Right atrium auricular region (tissue), 2 donors: ENCODE measurements around the gene GJA3. TPM values are rescaled to one million over a fixed set of nuclear protein-coding genes. Genes with fewer than 3 reads are reported as not detected.

ENCODE experiments used
- DNase-seq: peaks from one replicate; pipeline ENCODE4 v3.0.0-alpha.2; 2019; ENCODE audit warnings: low spot score
- H3K27ac ChIP-seq, 2 donors: fragments of 200-600 bp; sonication (generic); 1 replicate in 1 of 2; 2 replicates in 1 of 2; pipeline ENCODE4 v1.5.1; 2016 to 2019
- H3K27me3 ChIP-seq, 2 donors: fragments of 200-600 bp; sonication (generic); one replicate each; pipeline versions ENCODE4 v1.5.1 to v1.6.0; 2017 to 2019
- H3K36me3 ChIP-seq: fragments of 200-600 bp; sonication (generic); one replicate; pipeline ENCODE4 v1.5.1; 2016
- H3K4me1 ChIP-seq, 2 donors: fragments of 200-600 bp; sonication (generic); one replicate each; pipeline versions ENCODE4 v1.5.1 to v1.6.0; 2017 to 2019
- H3K4me3 ChIP-seq, 2 donors: fragments of 200-600 bp; sonication (generic); 1 replicate in 1 of 2; 2 replicates in 1 of 2; pipeline ENCODE4 v1.5.1; 2017 to 2019; ENCODE audit warnings: mild to moderate bottlenecking in 1 of 2, moderate library complexity in 1 of 2
- H3K9me3 ChIP-seq, 2 donors: fragments of 200-600 bp; sonication (generic); one replicate each; pipeline ENCODE4 v1.5.1; 2019
- CTCF ChIP-seq, 2 donors: fragments of 200-600 bp; sonication (generic); IDR thresholded peaks; one replicate each; pipeline ENCODE4 v1.5.1; 2019; ENCODE audit warnings: antibody characterized with exemption in 2 of 2
- total RNA-seq, 2 donors: library from RNA; depleted of rRNA; stranded (reverse); fragments of >200 nt; gene quantifications; one replicate each; pipeline ENCODE4 v1.1.0, GENCODE V29; 2016

GJA3 gene
- total RNA-seq, 2 donors from 2014 or later, result 3.2 to 8.5 TPM

GRCh38 chr13:20151016-20151415 is 9.8 kb downstream of the GJA3 start:
- H3K4me3 ChIP-seq, result no peak overlapping the region
- H3K4me1 ChIP-seq, result peaks cover 0 to 21% of the 10 kb centered on the region in 2 donors
- no peak for TF ChIP-seq CTCF (IDR thresholded peaks at IDR 0.05)
- no peak for DNase-seq
- no peaks in the 10 kb centered on the region for H3K27me3 ChIP-seq
- no peaks in the 10 kb centered on the region for H3K36me3 ChIP-seq
- H3K9me3 ChIP-seq, result no peaks in the 10 kb centered on the region
- H3K27ac ChIP-seq, result no peak overlapping the region

DNA sequence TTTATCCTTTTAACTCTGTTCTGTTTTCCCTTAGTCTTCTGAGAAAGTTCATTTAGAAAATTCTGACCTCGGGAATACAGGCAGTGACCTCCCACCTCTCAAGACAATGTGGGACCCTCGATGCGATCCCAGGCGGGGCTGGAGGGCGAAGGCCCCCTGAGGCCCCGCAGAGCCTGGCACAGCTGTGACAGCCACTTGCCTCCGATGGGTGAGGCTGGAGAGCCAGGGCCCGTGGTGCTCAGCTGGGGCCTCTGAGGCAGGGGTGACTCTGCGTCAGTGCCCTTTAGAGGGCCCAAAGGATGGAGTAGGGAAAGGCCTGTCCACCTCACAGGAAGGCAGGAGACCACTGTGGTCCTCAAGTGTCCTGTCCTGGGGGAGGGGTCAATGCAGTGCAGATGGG is 10.3 kb downstream of the GJA3 start:
- no peaks in the 10 kb centered on the region for H3K36me3 ChIP-seq
- no peaks in the 10 kb centered on the region for H3K27me3 ChIP-seq
- no peak overlapping the region for H3K27ac ChIP-seq
- no peak for TF ChIP-seq CTCF (IDR thresholded peaks at IDR 0.05)
- no peak overlapping the region for H3K4me3 ChIP-seq
- no peak for DNase-seq
- no peaks in the 10 kb centered on the region for H3K9me3 ChIP-seq
- peaks cover 0 to 21% of the 10 kb centered on the region in 2 donors for H3K4me1 ChIP-seq

DNA sequence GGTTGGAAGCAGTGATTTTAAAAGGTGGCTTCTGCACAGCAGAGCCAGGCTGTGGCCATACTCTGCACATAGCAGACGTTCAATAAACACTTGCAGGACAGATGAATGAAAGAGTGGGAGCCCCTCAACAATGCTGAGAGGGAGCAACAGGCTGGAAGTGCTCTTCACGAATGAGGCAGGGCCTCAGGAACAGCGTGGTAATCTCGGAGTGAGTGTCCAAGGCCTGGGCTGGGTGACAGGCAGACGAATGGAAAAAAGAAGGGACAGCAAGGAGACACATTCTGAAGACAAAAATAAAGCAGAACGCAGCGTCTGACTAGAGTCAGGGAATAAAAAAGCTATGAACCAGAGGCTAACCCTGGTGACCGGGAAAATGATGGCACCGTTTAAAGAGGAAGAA is 11.1 kb downstream of the GJA3 start:
- peak overlapping the region in 1 of 2 donors; percentile 28 for H3K27ac ChIP-seq
- no peak overlapping the region for H3K4me3 ChIP-seq

GRCh38 chr13:20148501-20149183 is 12.2 kb downstream of the GJA3 start:
- no peak for TF ChIP-seq CTCF (IDR thresholded peaks at IDR 0.05)
- H3K4me3 ChIP-seq, result no peak overlapping the region
- H3K4me1 ChIP-seq, result peaks cover 0 to 21% of the 10 kb centered on the region in 2 donors
- no peak overlapping the region for H3K27ac ChIP-seq
- H3K36me3 ChIP-seq, result no peaks in the 10 kb centered on the region
- DNase-seq, result no peak
- H3K27me3 ChIP-seq, result no peaks in the 10 kb centered on the region
- H3K9me3 ChIP-seq, result no peaks in the 10 kb centered on the region

More for the DNA sequence above, 11.1 kb downstream of the GJA3 start:
- H3K4me1 ChIP-seq, result peaks cover 0 to 21% of the 10 kb centered on the region in 2 donors
- H3K27me3 ChIP-seq, result no peaks in the 10 kb centered on the region
- no peak for DNase-seq
- H3K36me3 ChIP-seq, result no peaks in the 10 kb centered on the region
- TF ChIP-seq CTCF (IDR thresholded peaks at IDR 0.05), result no peak
- H3K9me3 ChIP-seq, result no peaks in the 10 kb centered on the region

GRCh38 chr13:20146381-20146780 is 14.5 kb downstream of the GJA3 start:
- Histone ChIP-seq H3K27me3 (no peaks in the 10 kb centered on the region), H3K9me3 (no peaks in the 10 kb centered on the region), H3K36me3 (no peaks in the 10 kb centered on the region), H3K4me1 (peaks cover 0 to 32% of the 10 kb centered on the region in 2 donors), H3K4me3 (no peak overlapping the region), H3K27ac (no peak overlapping the region)
- no peak for DNase-seq
- no peak for TF ChIP-seq CTCF (IDR thresholded peaks at IDR 0.05)

GRCh38 chr13:20145521-20145920 is 15.3 kb downstream of the GJA3 start:
- Histone ChIP-seq H3K4me3 (no peak overlapping the region), H3K9me3 (no peaks in the 10 kb centered on the region), H3K27ac (no peak overlapping the region), H3K27me3 (no peaks in the 10 kb centered on the region), H3K4me1 (peaks cover 0 to 25% of the 10 kb centered on the region in 2 donors), H3K36me3 (no peaks in the 10 kb centered on the region)
- no peak for TF ChIP-seq CTCF (IDR thresholded peaks at IDR 0.05)
- no peak for DNase-seq
